PC-9 (cell line): Measurements from ENCODE around the gene TMEM165. TPM values are rescaled to one million over a fixed set of nuclear protein-coding genes. Genes with fewer than 3 reads are reported as not detected.

Experiments
- BruUV-seq: library from RNA; stranded (reverse); fragments of 400-500 nt; replicated peaks from 2 replicates; lab custom pipeline; 2021; lab: Mats Ljungman, UMichigan
- CTCF ChIA-PET: fragments of 300-600 bp; sonication (Branson Sonifier 250); formaldehyde crosslinking; loops from one replicate; lab custom pipeline; 2022; ENCODE audit warnings: antibody characterized with exemption; lab: Charles Lee
- POLR2A ChIA-PET: fragments of 300-600 bp; sonication (Branson Sonifier 250); formaldehyde crosslinking; loops from one replicate; lab custom pipeline; 2022; ENCODE audit warnings: antibody characterized with exemption; ENCODE audit not compliant: unreplicated experiment; lab: Charles Lee
- DNase-seq, 2 experiments: peaks; one replicate each; pipeline versions ENCODE4 v3.0.0 to v3.0.0-alpha.2; 2015 to 2022; ENCODE audit warnings: mixed read lengths in 1 of 2
- H2AFZ ChIP-seq: fragments of 200-600 bp; sonication (generic); 2 replicates; pipeline ENCODE4 v1.8.1; 2017; ENCODE audit warnings: antibody characterized with exemption
- H3F3A ChIP-seq: fragments of 200-600 bp; sonication (generic); 2 replicates; pipeline ENCODE4 v1.8.1; 2017; ENCODE audit warnings: antibody characterized with exemption, mild to moderate bottlenecking, low read depth; ENCODE audit not compliant: insufficient read depth
- H3K27ac ChIP-seq: fragments of 200-600 bp; sonication (generic); 2 replicates; pipeline ENCODE4 v1.6.1; 2016; ENCODE audit warnings: mixed run types
- H3K27me3 ChIP-seq: fragments of 200-600 bp; sonication (generic); 2 replicates; pipeline ENCODE4 v1.6.1; 2016; ENCODE audit warnings: low read depth, mixed run types; ENCODE audit not compliant: insufficient read depth
- H3K36me3 ChIP-seq: fragments of 200-600 bp; sonication (generic); 2 replicates; pipeline ENCODE4 v1.6.1; 2016; ENCODE audit warnings: low read depth, mixed run types
- H3K4me1 ChIP-seq: fragments of 200-600 bp; sonication (generic); replicated peaks from 2 replicates; pipeline ENCODE4 v1.6.1; 2016; ENCODE audit warnings: mixed run types; ENCODE audit not compliant: insufficient read depth
- H3K4me2 ChIP-seq: fragments of 200-600 bp; sonication (generic); 2 replicates; pipeline ENCODE4 v1.6.1; 2017; ENCODE audit warnings: mixed run types
- H3K4me3 ChIP-seq: fragments of 200-600 bp; sonication (generic); 2 replicates; pipeline ENCODE4 v1.6.1; 2016; ENCODE audit warnings: mixed run types
- H3K79me2 ChIP-seq: fragments of 200-600 bp; sonication (generic); 2 replicates; pipeline ENCODE4 v1.6.1; 2017; ENCODE audit warnings: low read depth, mixed run types
- H3K9me2 ChIP-seq: fragments of 200-600 bp; sonication (generic); 2 replicates; pipeline ENCODE4 v1.8.1; 2017; ENCODE audit warnings: mild to moderate bottlenecking; ENCODE audit not compliant: insufficient read depth
- H3K9me3 ChIP-seq: fragments of 200-600 bp; sonication (generic); 2 replicates; pipeline ENCODE4 v1.8.1; 2016; ENCODE audit warnings: low read depth; ENCODE audit not compliant: insufficient read depth
- H4K20me1 ChIP-seq: fragments of 200-600 bp; sonication (generic); 2 replicates; pipeline ENCODE4 v1.8.1; 2017; ENCODE audit not compliant: insufficient read depth
- EZH2 ChIP-seq: fragments of 200-600 bp; sonication (generic); IDR thresholded peaks from 2 replicates; pipeline ENCODE4 v1.8.0; 2017; ENCODE audit warnings: antibody characterized with exemption, low read depth
- intact Hi-C: fragments of 100-400 bp; cut with micrococcal nuclease; formaldehyde crosslinking; loops from one replicate; pipeline ENCODE4 v1.10.0; 2022; ENCODE audit not compliant: unreplicated experiment
- total RNA-seq: library from RNA; stranded (reverse); gene quantifications from 2 replicates; pipeline ENCODE4 v1.2.3, GENCODE V29; 2021
- TF ChIP-seq, protein P1 (sequence below): fragments of 200-600 bp; sonication (generic); conservative IDR thresholded peaks from 2 replicates; pipeline ENCODE4 v1.6.1; 2017; ENCODE audit warnings: mixed run types, antibody characterized with exemption, mild to moderate bottlenecking, moderate library complexity

The TMEM165 gene
- total RNA-seq, 1 experiment from 2014 or later = 61.4 TPM

DNA sequence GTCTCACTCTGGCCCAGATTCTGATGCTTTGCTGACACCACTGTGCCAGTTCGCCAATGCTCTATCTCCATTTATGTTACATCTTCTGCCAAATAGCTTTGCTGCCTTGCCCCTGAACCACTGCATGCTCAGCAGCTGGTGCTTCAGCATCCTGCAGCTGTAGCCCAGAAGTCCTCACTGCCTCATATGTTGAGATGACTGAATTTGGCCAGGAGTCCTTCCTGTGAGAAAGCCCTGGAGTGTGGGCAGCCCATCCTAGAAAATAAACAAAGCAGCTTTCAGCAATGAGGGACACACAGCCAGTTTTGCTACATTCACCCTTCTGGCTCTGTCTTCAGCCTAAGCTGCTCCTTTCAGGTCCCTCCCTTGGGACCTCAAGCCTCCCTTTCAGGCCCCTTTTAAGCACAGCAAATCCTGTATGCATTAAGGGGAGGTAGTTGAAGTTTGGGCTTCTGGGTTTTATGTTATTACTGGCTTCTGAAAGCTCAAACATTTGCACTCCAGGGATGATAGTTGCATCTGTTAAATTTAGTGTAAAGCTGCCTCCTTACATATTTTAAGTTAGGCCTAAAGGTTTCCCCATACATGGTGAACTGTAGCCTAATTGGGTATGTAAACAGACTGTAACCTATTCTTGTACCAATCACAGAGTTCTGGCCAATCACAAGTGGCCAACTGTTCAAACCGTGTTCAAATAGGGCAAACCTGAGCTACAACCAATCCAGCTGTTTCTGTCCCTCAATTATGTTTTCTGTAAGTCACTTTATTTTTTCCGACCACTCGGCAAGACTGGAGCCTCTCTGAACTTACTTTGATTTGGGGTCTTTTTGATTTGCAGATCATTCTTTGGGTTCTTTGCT lies 2.1 kb upstream of the TMEM165 start:
- no peaks in the 10 kb centered on the region for H3K9me2 ChIP-seq
- no peaks in the 10 kb centered on the region for H3K27me3 ChIP-seq
- intact Hi-C loops = no loop called here
- H4K20me1 ChIP-seq = peaks cover 17% of the 10 kb centered on the region
- peaks cover 37% of the 10 kb centered on the region for H3K4me1 ChIP-seq
- H2AFZ ChIP-seq = 0 out of 2 replicates have a peak overlapping the region, but pooled peaks have one; percentile 46
- H3K27ac ChIP-seq = peak overlapping the region; percentile 71
- no TSS peak for BruUV-seq
- H3K4me2 ChIP-seq = peak overlapping the region; percentile 95
- TF ChIP-seq, protein P1, sequence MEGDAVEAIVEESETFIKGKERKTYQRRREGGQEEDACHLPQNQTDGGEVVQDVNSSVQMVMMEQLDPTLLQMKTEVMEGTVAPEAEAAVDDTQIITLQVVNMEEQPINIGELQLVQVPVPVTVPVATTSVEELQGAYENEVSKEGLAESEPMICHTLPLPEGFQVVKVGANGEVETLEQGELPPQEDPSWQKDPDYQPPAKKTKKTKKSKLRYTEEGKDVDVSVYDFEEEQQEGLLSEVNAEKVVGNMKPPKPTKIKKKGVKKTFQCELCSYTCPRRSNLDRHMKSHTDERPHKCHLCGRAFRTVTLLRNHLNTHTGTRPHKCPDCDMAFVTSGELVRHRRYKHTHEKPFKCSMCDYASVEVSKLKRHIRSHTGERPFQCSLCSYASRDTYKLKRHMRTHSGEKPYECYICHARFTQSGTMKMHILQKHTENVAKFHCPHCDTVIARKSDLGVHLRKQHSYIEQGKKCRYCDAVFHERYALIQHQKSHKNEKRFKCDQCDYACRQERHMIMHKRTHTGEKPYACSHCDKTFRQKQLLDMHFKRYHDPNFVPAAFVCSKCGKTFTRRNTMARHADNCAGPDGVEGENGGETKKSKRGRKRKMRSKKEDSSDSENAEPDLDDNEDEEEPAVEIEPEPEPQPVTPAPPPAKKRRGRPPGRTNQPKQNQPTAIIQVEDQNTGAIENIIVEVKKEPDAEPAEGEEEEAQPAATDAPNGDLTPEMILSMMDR = no peak
- TF ChIP-seq EZH2 = no peak
- H3K4me3 ChIP-seq = no peak overlapping the region
- ChIA-PET CTCF (no interaction called here), POLR2A (interaction anchor here (0.6 kb wide), 1 partner anchor 152 kb away, joined by 7 read pairs; no protein-coding TSS in a partner anchor)
- peak in 1 of 2 experiments; percentile 73 for DNase-seq
- peaks cover 23% of the 10 kb centered on the region; the same call in 1 of the 2 replicates for H3F3A ChIP-seq
- no peaks in the 10 kb centered on the region for H3K9me3 ChIP-seq
- no peaks in the 10 kb centered on the region for H3K36me3 ChIP-seq
- H3K79me2 ChIP-seq = peaks cover 28% of the 10 kb centered on the region

DNA sequence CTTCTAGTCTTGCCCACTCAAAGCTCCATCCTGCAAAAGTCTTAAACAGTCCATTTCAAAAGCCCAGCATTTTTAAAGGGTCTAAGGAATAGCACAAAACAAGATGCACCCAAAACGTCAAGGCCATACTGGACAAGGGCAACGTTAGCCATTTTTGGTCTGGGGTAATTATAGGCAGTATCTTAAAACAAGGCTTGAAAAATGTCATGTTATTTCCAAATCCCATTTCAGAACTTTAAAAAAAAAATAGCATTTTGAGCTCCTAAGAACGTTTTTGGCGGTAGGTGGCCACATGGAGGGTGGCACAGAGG lies 584 bp upstream of the TMEM165 start:
- BruUV-seq = TSS peak; percentile 83
- CTCF ChIA-PET = interaction anchor here (0.7 to 1.0 kb wide), 2 partner anchors 10 to 49 kb away, joined by 4 to 5 read pairs; partner anchors contain the start of gene SRD5A3

More for the DNA sequence above, 584 bp upstream of the TMEM165 start:
- TF ChIP-seq EZH2 = no peak
- TF ChIP-seq, protein P1 = no peak
- no peaks in the 10 kb centered on the region for H3K9me3 ChIP-seq
- peaks cover 23% of the 10 kb centered on the region; the same call in 1 of the 2 replicates for H3F3A ChIP-seq
- H3K4me1 ChIP-seq = peaks cover 47% of the 10 kb centered on the region
- H3K4me3 ChIP-seq = peak overlapping the region; percentile 67
- H3K27ac ChIP-seq = peak overlapping the region; percentile 66
- H3K36me3 ChIP-seq = no peaks in the 10 kb centered on the region
- intact Hi-C loops = loop anchor here (5.0 kb wide), 2 partner anchors 33 to 383 kb away; no protein-coding TSS in a partner anchor
- no peaks in the 10 kb centered on the region for H3K9me2 ChIP-seq
- peaks cover 38% of the 10 kb centered on the region for H3K79me2 ChIP-seq
- no peak for DNase-seq
- H2AFZ ChIP-seq = peak overlapping the region; percentile 76; the same call in 1 of the 2 replicates
- H4K20me1 ChIP-seq = peaks cover 25% of the 10 kb centered on the region
- POLR2A ChIA-PET = interaction anchor here (0.6 to 1.0 kb wide), 2 partner anchors 9 to 16 kb away, joined by 3 to 6 read pairs; no protein-coding TSS in a partner anchor
- H3K27me3 ChIP-seq = no peaks in the 10 kb centered on the region
- H3K4me2 ChIP-seq = peak overlapping the region; percentile 95
